Nephron (organoid): ENCODE measurements around the gene SYNGR4.

Experiments used
- H3K27ac Mint-ChIP-seq, 3 experiments: 2 replicates each; pipeline ENCODE4 v1.8.0; 2020; ENCODE audit warnings: mixed read lengths in 3 of 3, mild to moderate bottlenecking in 2 of 3, moderate library complexity in 1 of 3
- H3K27me3 Mint-ChIP-seq: 2 replicates; pipeline ENCODE4 v1.8.0; 2021; ENCODE audit warnings: low read depth, mild to moderate bottlenecking, moderate library complexity, mixed read lengths
- H3K36me3 Mint-ChIP-seq: 2 replicates; pipeline ENCODE4 v1.8.0; 2020; ENCODE audit warnings: low read depth, mixed read lengths
- H3K4me1 Mint-ChIP-seq: 2 replicates; pipeline ENCODE4 v1.8.0; 2020; ENCODE audit warnings: mixed read lengths
- H3K4me3 Mint-ChIP-seq, 3 experiments: 2 replicates each; pipeline ENCODE4 v1.8.0; 2020; ENCODE audit warnings: mild to moderate bottlenecking in 3 of 3, mixed read lengths in 3 of 3, moderate library complexity in 2 of 3
- H3K9me3 Mint-ChIP-seq: 2 replicates; pipeline ENCODE4 v1.8.0; 2020; ENCODE audit warnings: mixed read lengths
- CTCF ChIP-seq, 3 experiments: fragments of 200-600 bp; sonication (generic); IDR thresholded peaks; one replicate each; pipeline ENCODE4 v1.5.0; 2021; ENCODE audit warnings: antibody characterized with exemption in 3 of 3; ENCODE audit not compliant: unreplicated experiment in 3 of 3

Gene SYNGR4

GRCh38 chr19:48419158-48419920, 55.2 kb downstream of the SYNGR4 start:
- Mint-ChIP-seq H3K36me3 (peaks cover 4% of the 10 kb centered on the region), H3K4me3 (peak overlapping the region; percentile 24 to 69 (median 34)), H3K27ac (peak overlapping the region; percentile 61 to 83 (median 62)), H3K9me3 (no peaks in the 10 kb centered on the region), H3K27me3 (peaks cover 13% of the 10 kb centered on the region), H3K4me1 (peaks cover 9% of the 10 kb centered on the region)
- TF ChIP-seq CTCF (IDR thresholded peaks at IDR 0.05; ENCODE audit: unreplicated experiment in 3 of 3) = no peak

- H3K27me3 Mint-ChIP-seq = peaks cover 3% of the 10 kb centered on the region
Observed at GRCh38 chr19:48421548-48421947, 57.4 kb downstream of the SYNGR4 start.

GRCh38 chr19:48424694-48425219, 60.6 kb downstream of the SYNGR4 start:
- Mint-ChIP-seq H3K27me3 (no peaks in the 10 kb centered on the region), H3K9me3 (no peaks in the 10 kb centered on the region), H3K27ac (peak overlapping the region in 2 of 3 experiments; percentile 48 to 54), H3K36me3 (peaks cover 6% of the 10 kb centered on the region), H3K4me1 (no peaks in the 10 kb centered on the region), H3K4me3 (no peak overlapping the region)
- TF ChIP-seq CTCF (IDR thresholded peaks at IDR 0.05; ENCODE audit: unreplicated experiment in 3 of 3) = no peak

More at GRCh38 chr19:48421548-48421947, 57.4 kb downstream of the SYNGR4 start:
- TF ChIP-seq CTCF (IDR thresholded peaks at IDR 0.05; ENCODE audit: unreplicated experiment in 3 of 3) = no peak
- peaks cover 9% of the 10 kb centered on the region for H3K4me1 Mint-ChIP-seq
- no peaks in the 10 kb centered on the region for H3K9me3 Mint-ChIP-seq
- no peak overlapping the region for H3K27ac Mint-ChIP-seq
- peaks cover 4% of the 10 kb centered on the region for H3K36me3 Mint-ChIP-seq
- no peak overlapping the region for H3K4me3 Mint-ChIP-seq
